Ectodermal cell (in vitro differentiated cells): ENCODE results near the gene CLPTM1L.
"Not testable (repeated sequence)": the region's sequence is repeated elsewhere in the genome, so short reads cannot be mapped to it uniquely, and the experiment has no call there.

Source experiments
- H3K27ac ChIP-seq: 2 replicates; pipeline ENCODE4 v1.7.0; 2013; ENCODE audit warnings: mild to moderate bottlenecking, low read depth, low read length; ENCODE audit not compliant: insufficient read depth, poor library complexity, severe bottlenecking
- H3K27me3 ChIP-seq: 2 replicates; pipeline ENCODE4 v1.7.0; 2013; ENCODE audit warnings: mild to moderate bottlenecking, low read length; ENCODE audit not compliant: insufficient read depth, control insufficient read depth, poor library complexity, severe bottlenecking
- H3K36me3 ChIP-seq: one replicate; pipeline ENCODE4 v1.7.0; 2013; ENCODE audit warnings: low read length; ENCODE audit not compliant: control insufficient read depth, insufficient read depth
- H3K4me1 ChIP-seq: one replicate; pipeline ENCODE4 v1.7.0; 2013; ENCODE audit warnings: low read length; ENCODE audit not compliant: control insufficient read depth, insufficient read depth
- H3K4me3 ChIP-seq: 2 replicates; pipeline ENCODE4 v1.7.0; 2013; ENCODE audit warnings: low read depth, low read length, control low read depth; ENCODE audit not compliant: insufficient read depth
- H3K9me3 ChIP-seq: 2 replicates; pipeline ENCODE4 v1.7.0; 2013; ENCODE audit warnings: mild to moderate bottlenecking, low read length, moderate library complexity; ENCODE audit not compliant: control insufficient read depth
- WGBS, 2 experiments: methylation state at CpG; one replicate each; pipeline ENCODE4 v1.1.7; 2013; ENCODE audit warnings: missing lambda C conversion rate in 2 of 2; 5-methylcytosine and 5-hydroxymethylcytosine counted together

CLPTM1L gene

DNA sequence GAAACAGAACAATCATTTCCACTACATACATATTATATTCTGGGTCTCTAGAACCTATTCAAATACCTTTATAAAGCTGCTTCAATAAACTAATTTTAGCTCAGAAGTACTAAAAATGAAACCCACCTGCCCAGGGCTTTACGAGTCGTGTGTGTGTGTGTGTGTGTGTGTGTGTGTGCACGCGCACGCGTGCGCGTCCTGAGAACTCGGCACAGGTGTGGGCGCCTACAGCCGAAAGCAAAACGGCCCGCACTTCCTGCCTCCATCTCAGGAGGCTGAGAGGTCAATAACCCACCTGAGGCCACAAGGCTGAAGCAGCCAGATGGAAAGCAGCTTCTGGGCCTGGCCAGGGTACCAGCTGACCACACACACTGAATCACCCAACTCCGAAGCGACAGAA, 3.0 kb downstream of the CLPTM1L start:
- Histone ChIP-seq H3K27ac (no peak overlapping the region), H3K4me3 (no peak overlapping the region), H3K36me3 (peaks cover 35% of the 10 kb centered on the region), H3K4me1 (no peaks in the 10 kb centered on the region), H3K27me3 (no peaks in the 10 kb centered on the region), H3K9me3 (no peaks in the 10 kb centered on the region)
- 95 to 96% methylated on average over 15 of the region's 15 CpGs for WGBS, 2 experiments

GRCh38 chr5:1339818-1340210, 5.1 kb downstream of the CLPTM1L start:
- H3K27me3 ChIP-seq, H3K27ac ChIP-seq, H3K4me3 ChIP-seq, H3K9me3 ChIP-seq, H3K4me1 ChIP-seq: not testable (repeated sequence)
- WGBS, 2 experiments: 88 to 91% methylated on average over 13 of the region's 17 CpGs
- H3K36me3 ChIP-seq: peaks cover 42% of the 10 kb centered on the region

DNA sequence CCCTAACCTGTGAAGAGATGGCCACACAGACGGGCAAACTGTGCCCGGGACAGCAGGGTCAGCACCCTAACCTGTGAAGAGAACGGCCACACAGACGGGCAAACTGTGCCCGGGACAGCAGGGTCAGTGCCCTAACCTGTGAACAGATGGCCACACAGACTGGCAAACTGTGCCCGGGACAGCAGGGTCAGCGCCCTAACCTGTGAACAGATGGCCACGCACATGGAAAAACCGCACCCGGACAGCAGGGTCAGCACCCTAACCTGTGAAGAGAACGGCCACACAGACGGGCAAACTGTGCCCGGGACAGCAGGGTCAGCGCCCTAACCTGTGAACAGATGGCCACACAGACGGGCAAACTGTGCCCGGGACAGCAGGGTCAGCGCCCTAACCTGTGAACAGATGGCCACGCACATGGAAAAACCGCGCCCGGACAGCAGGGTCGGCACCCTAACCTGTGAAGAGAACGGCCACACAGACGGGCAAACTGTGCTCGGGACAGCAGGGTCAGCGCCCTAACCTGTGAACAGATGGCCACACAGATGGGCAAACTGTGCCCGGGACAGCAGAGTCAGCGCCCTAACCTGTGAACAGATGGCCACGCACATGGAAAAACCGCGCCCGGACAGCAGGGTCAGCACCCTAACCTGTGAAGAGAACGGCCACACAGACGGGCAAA, 5.6 kb downstream of the CLPTM1L start:
- peaks cover 45% of the 10 kb centered on the region for H3K36me3 ChIP-seq

GRCh38 chr5:1338506-1339070, 6.3 kb downstream of the CLPTM1L start:
- H3K9me3 ChIP-seq: no peaks in the 10 kb centered on the region
- no peak overlapping the region for H3K27ac ChIP-seq
- no peaks in the 10 kb centered on the region for H3K27me3 ChIP-seq
- H3K4me1 ChIP-seq: no peaks in the 10 kb centered on the region
- peaks cover 51% of the 10 kb centered on the region for H3K36me3 ChIP-seq
- 95 to 96% methylated on average over 22 of the region's 22 CpGs for WGBS, 2 experiments
- no peak overlapping the region for H3K4me3 ChIP-seq

More for the DNA sequence above, 5.6 kb downstream of the CLPTM1L start:
- H3K27me3 ChIP-seq, H3K27ac ChIP-seq, H3K4me1 ChIP-seq, H3K9me3 ChIP-seq, H3K4me3 ChIP-seq: not testable (repeated sequence)
- 95% methylated on average over 27 to 30 of the region's 34 CpGs for WGBS, 2 experiments

- WGBS, 2 experiments: 95 to 98% methylated on average over 11 to 12 of the region's 12 CpGs
- Histone ChIP-seq H3K36me3 (peaks cover 55% of the 10 kb centered on the region), H3K27me3 (no peaks in the 10 kb centered on the region)
Observed at GRCh38 chr5:1338196-1338490, 6.8 kb downstream of the CLPTM1L start.

DNA sequence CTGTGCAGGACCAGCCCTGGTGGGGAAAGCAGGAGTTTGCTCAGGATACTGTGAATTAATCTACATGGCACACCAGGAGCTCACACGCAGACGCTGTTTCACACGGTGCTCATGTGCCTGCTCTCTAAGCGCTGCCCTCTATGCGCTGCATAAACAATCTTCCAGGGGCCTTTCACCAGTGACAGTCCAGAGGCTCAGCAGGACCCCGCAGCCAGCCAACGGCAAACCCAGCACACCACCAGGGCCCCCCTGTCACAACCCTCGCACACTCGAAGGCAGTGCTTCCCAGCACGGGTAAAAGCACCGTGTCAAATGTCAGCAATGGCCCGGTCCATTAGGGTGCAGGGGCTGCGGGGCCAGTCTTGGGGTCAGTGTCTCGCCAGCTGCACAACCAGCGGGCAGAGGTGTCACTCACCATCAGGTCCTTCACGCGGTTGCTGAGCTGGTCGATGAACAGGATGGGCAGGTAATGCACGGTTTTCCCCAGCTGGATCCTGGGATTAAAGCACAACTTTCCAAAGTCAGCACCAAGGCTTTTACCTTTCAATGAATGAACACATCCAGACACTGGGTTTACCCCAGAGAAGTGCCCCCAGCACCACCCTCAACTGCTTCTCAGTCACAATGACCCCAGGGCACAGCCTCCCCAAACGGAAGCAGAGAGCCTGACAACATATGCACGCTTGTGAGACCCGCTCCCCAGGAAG, 7.3 kb downstream of the CLPTM1L start:
- peaks cover 56% of the 10 kb centered on the region for H3K36me3 ChIP-seq
- H3K27me3 ChIP-seq: no peaks in the 10 kb centered on the region
- no peak overlapping the region for H3K27ac ChIP-seq
- WGBS, 2 experiments: 95 to 96% methylated on average over 22 of the region's 22 CpGs
- no peak overlapping the region for H3K4me3 ChIP-seq
- no peaks in the 10 kb centered on the region for H3K4me1 ChIP-seq
- no peaks in the 10 kb centered on the region for H3K9me3 ChIP-seq

More at GRCh38 chr5:1338196-1338490, 6.8 kb downstream of the CLPTM1L start:
- H3K9me3 ChIP-seq: no peaks in the 10 kb centered on the region
- no peak overlapping the region for H3K27ac ChIP-seq
- H3K4me3 ChIP-seq: no peak overlapping the region
- no peaks in the 10 kb centered on the region for H3K4me1 ChIP-seq

GRCh38 chr5:1336749-1337488, 8.0 kb downstream of the CLPTM1L start:
- 94 to 95% methylated on average over 22 of the region's 22 CpGs for WGBS, 2 experiments
- no peak overlapping the region for H3K27ac ChIP-seq

GRCh38 chr5:1336106-1336561, 8.8 kb downstream of the CLPTM1L start:
- H3K36me3 ChIP-seq: peaks cover 48% of the 10 kb centered on the region
- no peak overlapping the region for H3K27ac ChIP-seq
- no peaks in the 10 kb centered on the region for H3K9me3 ChIP-seq
- H3K4me1 ChIP-seq: no peaks in the 10 kb centered on the region
- WGBS, 2 experiments: 95% methylated on average over 14 of the region's 14 CpGs
- no peak overlapping the region for H3K4me3 ChIP-seq
- H3K27me3 ChIP-seq: no peaks in the 10 kb centered on the region

More at GRCh38 chr5:1336749-1337488, 8.0 kb downstream of the CLPTM1L start:
- H3K27me3 ChIP-seq: no peaks in the 10 kb centered on the region
- H3K36me3 ChIP-seq: peaks cover 56% of the 10 kb centered on the region
- H3K9me3 ChIP-seq: no peaks in the 10 kb centered on the region
- H3K4me3 ChIP-seq: no peak overlapping the region
- no peaks in the 10 kb centered on the region for H3K4me1 ChIP-seq

- Histone ChIP-seq H3K36me3 (peaks cover 50% of the 10 kb centered on the region), H3K4me3 (no peak overlapping the region), H3K27ac (no peak overlapping the region), H3K4me1 (no peaks in the 10 kb centered on the region), H3K27me3 (no peaks in the 10 kb centered on the region), H3K9me3 (no peaks in the 10 kb centered on the region)
- WGBS, 2 experiments: 94 to 95% methylated on average over 19 of the region's 19 CpGs
Observed at GRCh38 chr5:1335540-1336095, 9.3 kb downstream of the CLPTM1L start.
